Measurements from ENCODE around the gene EVI2B. TPM values are rescaled to one million over a fixed set of nuclear protein-coding genes. Genes with fewer than 3 reads are reported as not detected.
"Not testable (repeated sequence)": the region's sequence is repeated elsewhere in the genome, so short reads cannot be mapped to it uniquely, and the experiment has no call there.

EVI2B gene
- total RNA-seq, 2 donors from 2014 or later = 14.4 to 18.5 TPM

DNA sequence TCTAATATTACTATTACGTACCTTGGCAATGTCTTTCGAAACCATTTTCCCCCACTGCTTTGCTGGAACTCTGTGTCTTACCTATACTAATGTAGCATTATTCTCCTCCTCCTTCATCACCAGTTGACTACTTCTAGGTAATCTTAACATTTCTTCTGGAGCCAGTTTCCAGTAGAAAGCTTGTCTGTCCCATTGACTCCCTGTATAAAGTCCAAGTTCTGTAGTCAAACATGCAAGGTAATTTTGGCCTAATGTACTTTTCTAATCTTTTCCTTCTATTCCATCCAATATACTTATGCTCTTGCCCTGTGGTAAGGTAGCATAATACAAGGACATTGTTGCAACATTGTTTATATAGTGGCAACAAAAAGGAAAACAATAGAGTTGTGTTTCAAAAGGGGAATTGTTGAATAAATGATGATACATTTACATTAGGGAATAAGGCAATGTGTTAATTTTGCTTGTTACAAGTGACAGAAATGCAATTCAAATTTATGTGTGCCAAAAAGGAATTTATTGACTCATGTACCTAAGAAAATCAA lies 44.7 kb downstream of the EVI2B start:
- peaks cover 18 to 28% of the 10 kb centered on the region in 2 donors for H3K4me1 ChIP-seq (ENCODE audit: control insufficient read depth in 1 of 2, low read depth in 2 of 2)
- ATAC-seq (ENCODE audit: insufficient number of reproducible peaks, low FRiP score, low read depth) (no peak), DNase-seq (ENCODE audit: low spot score) (no peak)
- H3K27me3 ChIP-seq (replicated peaks; ENCODE audit: insufficient read depth) = no peaks in the 10 kb centered on the region
- H3K27ac ChIP-seq = peak overlapping the region in 1 of 2 donors; percentile 30
- no peaks in the 10 kb centered on the region for H3K9me3 ChIP-seq
- TF ChIP-seq, protein P1, sequence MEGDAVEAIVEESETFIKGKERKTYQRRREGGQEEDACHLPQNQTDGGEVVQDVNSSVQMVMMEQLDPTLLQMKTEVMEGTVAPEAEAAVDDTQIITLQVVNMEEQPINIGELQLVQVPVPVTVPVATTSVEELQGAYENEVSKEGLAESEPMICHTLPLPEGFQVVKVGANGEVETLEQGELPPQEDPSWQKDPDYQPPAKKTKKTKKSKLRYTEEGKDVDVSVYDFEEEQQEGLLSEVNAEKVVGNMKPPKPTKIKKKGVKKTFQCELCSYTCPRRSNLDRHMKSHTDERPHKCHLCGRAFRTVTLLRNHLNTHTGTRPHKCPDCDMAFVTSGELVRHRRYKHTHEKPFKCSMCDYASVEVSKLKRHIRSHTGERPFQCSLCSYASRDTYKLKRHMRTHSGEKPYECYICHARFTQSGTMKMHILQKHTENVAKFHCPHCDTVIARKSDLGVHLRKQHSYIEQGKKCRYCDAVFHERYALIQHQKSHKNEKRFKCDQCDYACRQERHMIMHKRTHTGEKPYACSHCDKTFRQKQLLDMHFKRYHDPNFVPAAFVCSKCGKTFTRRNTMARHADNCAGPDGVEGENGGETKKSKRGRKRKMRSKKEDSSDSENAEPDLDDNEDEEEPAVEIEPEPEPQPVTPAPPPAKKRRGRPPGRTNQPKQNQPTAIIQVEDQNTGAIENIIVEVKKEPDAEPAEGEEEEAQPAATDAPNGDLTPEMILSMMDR (IDR thresholded peaks at IDR 0.05) = no peak
- H3K36me3 ChIP-seq = no peaks in the 10 kb centered on the region
- H3K4me3 ChIP-seq = no peak overlapping the region

DNA sequence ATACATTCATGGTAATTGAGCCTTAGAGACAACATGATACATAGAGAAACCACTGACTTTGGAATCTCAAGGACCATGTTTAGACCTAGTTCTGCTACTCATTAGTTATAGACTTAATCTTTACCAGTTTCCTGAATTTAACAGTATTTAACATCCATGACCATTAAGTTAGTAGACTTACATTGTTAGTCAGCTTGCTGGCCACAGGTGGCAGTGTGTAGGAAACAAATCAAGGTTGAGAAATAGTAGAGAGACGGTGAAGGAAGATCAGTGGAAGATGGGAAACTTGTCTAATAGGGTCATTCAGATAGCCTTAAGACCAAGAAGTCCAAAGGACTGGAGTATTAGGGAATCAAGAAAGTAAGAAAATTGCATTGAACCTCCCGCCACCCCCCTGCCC lies 47.8 kb downstream of the EVI2B start:
- Histone ChIP-seq H3K27me3 (replicated peaks; ENCODE audit: insufficient read depth) (no peaks in the 10 kb centered on the region), H3K4me1 (ENCODE audit: control insufficient read depth in 1 of 2, low read depth in 2 of 2) (peaks cover 18 to 28% of the 10 kb centered on the region in 2 donors), H3K36me3 (peaks cover 4% of the 10 kb centered on the region), H3K27ac (no peak overlapping the region), H3K4me3 (no peak overlapping the region), H3K9me3 (no peaks in the 10 kb centered on the region)
- TF ChIP-seq, protein P1 (IDR thresholded peaks at IDR 0.05) = no peak
- DNase-seq (ENCODE audit: low spot score) = no peak
- ATAC-seq (ENCODE audit: insufficient number of reproducible peaks, low FRiP score, low read depth) = no peak

- not testable (repeated sequence) for ATAC-seq (ENCODE audit: insufficient number of reproducible peaks, low FRiP score, low read depth); H3K9me3 ChIP-seq; H3K4me1 ChIP-seq (ENCODE audit: control insufficient read depth in 1 of 2, low read depth in 2 of 2); H3K4me3 ChIP-seq; H3K27me3 ChIP-seq (replicated peaks; ENCODE audit: insufficient read depth); DNase-seq (ENCODE audit: low spot score); H3K27ac ChIP-seq
- peaks cover 11% of the 10 kb centered on the region for H3K36me3 ChIP-seq
Measured at GRCh38 chr17:31262923-31263322, 50.9 kb downstream of the EVI2B start.

- peaks cover 11% of the 10 kb centered on the region for H3K36me3 ChIP-seq
- H3K9me3 ChIP-seq = no peaks in the 10 kb centered on the region
- no peak overlapping the region for H3K27ac ChIP-seq
- ATAC-seq (ENCODE audit: insufficient number of reproducible peaks, low FRiP score, low read depth) = no peak
- DNase-seq (ENCODE audit: low spot score) = no peak
- H3K4me3 ChIP-seq = no peak overlapping the region
- no peaks in the 10 kb centered on the region for H3K27me3 ChIP-seq (replicated peaks; ENCODE audit: insufficient read depth)
- TF ChIP-seq, protein P1 (IDR thresholded peaks at IDR 0.05) = no peak
- H3K4me1 ChIP-seq (ENCODE audit: control insufficient read depth in 1 of 2, low read depth in 2 of 2) = no peaks in the 10 kb centered on the region
Measured at GRCh38 chr17:31261601-31262000, 52.3 kb downstream of the EVI2B start.

GRCh38 chr17:31260151-31260550 lies 53.7 kb downstream of the EVI2B start:
- DNase-seq (ENCODE audit: low spot score) = no peak
- Histone ChIP-seq H3K27me3 (replicated peaks; ENCODE audit: insufficient read depth) (no peaks in the 10 kb centered on the region), H3K27ac (no peak overlapping the region), H3K4me3 (no peak overlapping the region), H3K4me1 (ENCODE audit: control insufficient read depth in 1 of 2, low read depth in 2 of 2) (no peaks in the 10 kb centered on the region), H3K9me3 (no peaks in the 10 kb centered on the region), H3K36me3 (peaks cover 11% of the 10 kb centered on the region)
- TF ChIP-seq, protein P1 (IDR thresholded peaks at IDR 0.05) = no peak
- ATAC-seq (ENCODE audit: insufficient number of reproducible peaks, low FRiP score, low read depth) = no peak

- DNase-seq (ENCODE audit: low spot score) = no peak
- Histone ChIP-seq H3K36me3 (peaks cover 11% of the 10 kb centered on the region), H3K4me1 (ENCODE audit: control insufficient read depth in 1 of 2, low read depth in 2 of 2) (no peaks in the 10 kb centered on the region), H3K27me3 (replicated peaks; ENCODE audit: insufficient read depth) (no peaks in the 10 kb centered on the region), H3K27ac (no peak overlapping the region), H3K4me3 (no peak overlapping the region), H3K9me3 (no peaks in the 10 kb centered on the region)
- TF ChIP-seq, protein P1 (IDR thresholded peaks at IDR 0.05) = no peak
- no peak for ATAC-seq (ENCODE audit: insufficient number of reproducible peaks, low FRiP score, low read depth)
Measured at GRCh38 chr17:31256936-31257335, 56.9 kb downstream of the EVI2B start.
